Activated CD4-positive, alpha-beta T cell treated with anti-CD3 and anti-CD28 coated beads, Interleukin-2, amount 50 U/mL, for 4 hours (primary cell): ENCODE data around the gene QRICH1.
A peak's percentile ranks its signal among the peaks of the same experiment; 100 is the strongest.

ENCODE experiments used
- DNase-seq, 2 experiments: peaks; one replicate each; pipeline ENCODE4 v3.0.0-alpha.2; 2020

QRICH1 gene

GRCh38 chr3:49032646-49033304 lies 61.1 kb downstream of the QRICH1 start:
- no peak for DNase-seq

DNA sequence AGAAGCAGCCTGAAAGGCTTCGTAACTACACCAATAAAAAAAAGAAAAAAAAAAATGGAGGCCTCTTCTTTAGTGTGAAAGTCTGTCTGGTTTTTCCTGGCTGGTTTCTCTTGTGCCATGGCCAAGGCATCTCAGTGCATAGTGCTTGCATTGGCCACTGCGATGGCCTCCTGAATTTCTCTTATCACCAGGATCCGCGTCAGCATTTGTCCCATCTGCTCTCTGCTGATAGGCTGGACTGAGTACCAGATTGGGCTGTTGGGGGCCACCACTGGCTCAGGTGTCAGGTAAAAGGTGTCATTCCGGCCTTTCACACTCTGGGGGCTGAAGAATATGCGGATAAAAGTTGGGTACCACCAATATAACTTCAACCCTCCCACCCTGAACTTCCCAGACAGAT lies 63.5 kb downstream of the QRICH1 start:
- DNase-seq: no peak

DNA sequence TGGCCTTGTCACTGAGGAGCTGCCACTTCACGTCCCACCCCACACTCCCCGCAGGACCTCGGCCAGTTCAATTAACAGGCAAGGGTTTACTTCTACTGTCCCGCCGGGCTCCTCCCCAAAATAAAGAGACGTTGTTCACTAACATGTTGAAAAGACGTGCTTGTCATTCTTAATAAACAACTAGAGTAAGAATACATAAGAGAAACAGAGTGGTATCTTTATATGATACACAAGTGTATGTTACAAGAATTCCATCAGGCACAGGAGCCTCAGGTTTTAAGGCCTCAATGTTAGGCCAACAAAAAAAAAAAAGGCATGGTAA lies 64.3 kb downstream of the QRICH1 start:
- no peak for DNase-seq

DNA sequence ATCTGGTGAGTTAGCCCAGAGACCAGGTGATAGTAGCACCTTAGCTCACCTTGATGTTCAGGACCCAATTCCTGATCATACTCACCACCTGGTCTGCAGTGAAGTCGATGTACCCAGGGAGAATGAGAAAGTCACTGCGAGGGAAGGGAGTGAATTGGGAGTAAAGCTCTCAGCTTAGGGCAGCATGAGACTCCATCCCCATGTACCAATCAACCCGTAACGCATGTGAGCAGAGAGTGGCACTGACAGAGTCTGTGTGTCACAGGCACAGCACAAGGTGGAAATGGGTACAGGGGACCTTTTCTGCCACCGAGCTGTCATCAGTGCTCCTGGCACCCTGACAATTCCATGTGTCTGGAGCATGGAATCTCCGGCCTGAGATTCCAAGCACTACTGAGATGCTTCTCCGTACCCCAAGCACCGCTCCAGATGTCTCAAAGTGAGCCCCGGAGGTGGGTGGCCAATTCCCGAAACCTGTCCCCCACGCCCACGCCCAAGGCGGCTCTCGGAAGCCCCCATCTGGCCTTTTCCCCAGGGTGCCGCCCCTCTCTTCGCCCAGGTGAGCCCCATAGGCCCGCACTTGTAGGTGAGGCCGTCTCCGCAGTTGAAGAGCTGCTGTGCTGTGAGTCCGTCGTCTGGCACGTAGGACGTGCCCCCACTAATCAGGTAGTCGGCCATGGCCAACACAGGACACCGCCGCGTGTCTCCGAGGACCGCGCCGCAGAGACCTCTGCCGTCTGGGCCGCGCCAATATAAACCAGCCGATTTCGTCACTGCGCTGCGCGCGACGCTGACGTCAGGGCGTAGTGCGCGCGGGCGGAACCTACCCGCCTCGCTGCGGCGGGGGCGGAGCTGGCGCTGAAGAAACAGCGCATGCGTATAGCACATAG lies 65.0 kb downstream of the QRICH1 start, which contains the start of gene IMPDH2:
Gene IMPDH2, minus strand, starts transcription at position 726 of the 890 bp plus-strand sequence. Its CDS starts 48 bp downstream, at position 678.
- peak; percentile 89 to 91 for DNase-seq

GRCh38 chr3:49028298-49028672 lies 65.6 kb downstream of the QRICH1 start:
- DNase-seq: no peak

DNA sequence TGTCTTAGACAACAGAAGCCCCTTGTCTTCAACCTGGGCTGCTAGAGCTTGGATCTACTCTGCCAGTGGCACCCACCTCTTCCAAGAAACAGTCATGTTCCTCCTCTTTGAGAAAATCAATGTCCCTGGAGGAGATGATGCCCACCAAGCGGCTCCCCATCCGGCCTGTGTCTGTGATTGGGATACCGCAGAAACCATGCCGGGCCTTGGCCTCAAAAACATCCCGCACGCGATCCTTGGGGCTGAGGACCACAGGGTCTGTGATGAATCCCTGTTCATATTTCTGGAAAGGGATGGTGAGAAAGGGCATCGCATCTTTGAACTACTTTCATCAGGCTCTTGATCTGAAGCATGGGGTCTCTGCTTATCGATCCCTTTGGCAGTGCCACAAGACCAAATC lies 66.2 kb downstream of the QRICH1 start:
- no peak for DNase-seq

DNA sequence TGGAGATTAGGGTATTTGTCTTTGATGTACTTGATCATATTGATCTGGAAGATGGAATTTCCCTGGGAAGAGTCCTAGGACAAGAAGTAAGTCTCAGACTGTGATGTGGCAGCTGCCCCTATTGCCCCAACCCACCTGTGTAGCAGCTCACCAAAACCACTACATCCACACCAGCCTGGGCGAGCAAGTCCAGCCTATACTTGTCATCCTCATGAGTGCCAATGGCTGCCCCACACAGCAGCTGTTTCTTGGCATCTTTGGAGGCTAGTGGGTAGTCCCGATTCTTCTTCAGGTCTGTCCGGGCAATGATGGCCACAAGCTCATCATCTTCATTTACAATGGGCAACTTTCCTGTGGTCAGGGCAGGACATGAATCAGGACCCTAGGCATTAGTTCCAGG lies 67.3 kb downstream of the QRICH1 start:
- no peak for DNase-seq

GRCh38 chr3:49025793-49026520 lies 67.9 kb downstream of the QRICH1 start:
- DNase-seq: no peak

GRCh38 chr3:49025005-49025792 lies 68.7 kb downstream of the QRICH1 start:
- DNase-seq: no peak

DNA sequence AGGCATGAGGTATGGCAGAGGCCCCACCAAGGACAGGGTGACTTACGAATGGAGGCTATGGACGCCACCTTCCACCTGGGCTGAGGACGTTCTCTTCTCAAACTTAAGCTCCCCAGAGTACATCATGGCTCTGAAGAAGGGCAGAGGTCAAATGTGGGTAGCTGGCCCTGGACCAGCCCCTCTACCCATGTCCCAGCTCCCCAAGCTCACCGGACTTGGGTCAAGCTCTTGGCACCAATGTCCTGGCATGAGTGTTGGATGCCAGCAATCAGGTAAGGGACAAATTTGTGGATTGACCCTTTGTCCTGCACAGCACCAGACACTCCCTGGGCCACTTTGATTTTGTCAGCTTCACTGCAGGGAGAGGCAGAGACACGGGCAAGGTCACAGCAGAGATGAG lies 69.4 kb downstream of the QRICH1 start:
- DNase-seq: no peak

DNA sequence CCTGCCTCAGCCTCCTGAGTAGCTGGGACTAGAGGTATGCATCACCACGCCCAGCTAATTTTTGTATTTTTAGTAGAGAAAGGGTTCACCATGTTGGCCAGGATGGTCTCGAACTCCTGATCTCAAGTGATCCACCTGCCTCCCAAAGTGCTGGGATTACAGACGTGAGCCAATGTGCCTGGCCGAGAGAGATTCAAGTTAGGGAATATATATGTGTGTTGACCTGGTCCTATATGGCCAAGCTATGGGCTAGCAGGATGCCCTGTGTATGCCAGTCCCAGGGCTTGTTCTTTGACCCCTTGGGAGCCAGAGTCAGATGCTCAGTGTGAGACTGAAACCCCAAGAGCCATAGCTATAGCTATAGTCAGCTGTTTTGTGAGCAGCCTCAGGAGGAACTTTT lies 70.1 kb downstream of the QRICH1 start:
- DNase-seq: no peak

DNA sequence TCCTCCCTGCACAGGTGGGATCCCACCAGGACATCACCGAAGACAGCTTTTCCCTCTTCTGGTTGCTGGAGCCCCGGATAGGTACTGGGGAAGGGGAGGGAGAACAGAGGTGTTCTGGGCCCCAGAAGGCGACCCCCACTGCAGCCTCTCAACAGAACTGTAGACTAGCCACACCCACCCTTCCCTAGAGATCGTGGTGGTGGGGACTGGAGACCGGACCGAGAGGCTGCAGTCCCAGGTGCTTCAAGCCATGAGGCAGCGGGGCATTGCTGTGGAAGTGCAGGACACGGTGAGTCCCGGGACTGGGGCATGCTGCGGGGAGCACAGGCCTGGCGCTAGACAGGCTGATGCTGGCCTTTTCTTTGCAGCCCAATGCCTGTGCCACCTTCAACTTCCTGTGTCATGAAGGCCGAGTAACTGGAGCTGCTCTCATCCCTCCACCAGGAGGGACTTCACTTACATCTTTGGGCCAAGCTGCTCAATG lies 71.1 kb downstream of the QRICH1 start:
- DNase-seq: no peak

DNA sequence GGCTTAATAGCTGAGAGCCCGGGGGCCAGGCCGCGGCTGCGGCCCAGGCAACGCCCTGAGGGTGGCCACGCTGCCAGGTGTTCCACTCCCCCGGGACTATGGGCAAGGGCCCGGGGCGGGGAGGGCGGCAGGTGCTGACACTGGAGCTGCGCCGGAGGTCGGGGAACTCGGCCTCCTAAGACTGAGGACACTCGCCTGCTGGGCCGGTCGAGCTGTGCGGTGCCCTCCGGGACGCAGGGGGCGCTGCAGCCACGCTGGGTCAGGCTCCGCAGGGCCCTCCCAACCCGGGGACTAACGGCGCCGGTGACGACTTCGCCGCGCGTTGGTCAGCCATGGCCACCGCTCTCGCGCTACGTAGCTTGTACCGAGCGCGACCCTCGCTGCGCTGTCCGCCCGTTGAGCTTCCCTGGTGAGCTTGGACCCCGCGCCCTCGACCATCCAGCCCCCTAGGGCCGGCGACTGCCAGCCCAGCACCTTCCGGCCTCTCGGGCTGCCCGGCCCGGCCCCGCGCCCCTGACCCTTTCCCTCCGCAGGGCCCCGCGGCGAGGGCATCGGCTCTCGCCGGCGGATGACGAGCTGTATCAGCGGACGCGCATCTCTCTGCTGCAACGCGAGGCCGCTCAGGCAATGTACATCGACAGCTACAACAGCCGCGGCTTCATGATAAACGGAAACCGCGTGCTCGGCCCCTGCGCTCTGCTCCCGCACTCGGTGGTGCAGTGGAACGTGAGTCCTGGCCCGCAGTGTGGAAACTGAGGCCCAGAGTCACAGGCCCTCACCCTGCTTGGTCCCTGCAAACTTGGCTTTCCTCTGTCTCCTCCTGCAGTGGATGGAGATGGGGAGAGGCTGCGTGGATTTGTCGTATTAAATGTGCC lies 71.8 kb downstream of the QRICH1 start, which contains the start of gene NDUFAF3:
Gene NDUFAF3, plus strand, starts transcription at position 309 of the 875 bp plus-strand sequence. Its CDS starts 24 bp downstream, at position 333.
- DNase-seq: peak; percentile 88 to 90

DNA sequence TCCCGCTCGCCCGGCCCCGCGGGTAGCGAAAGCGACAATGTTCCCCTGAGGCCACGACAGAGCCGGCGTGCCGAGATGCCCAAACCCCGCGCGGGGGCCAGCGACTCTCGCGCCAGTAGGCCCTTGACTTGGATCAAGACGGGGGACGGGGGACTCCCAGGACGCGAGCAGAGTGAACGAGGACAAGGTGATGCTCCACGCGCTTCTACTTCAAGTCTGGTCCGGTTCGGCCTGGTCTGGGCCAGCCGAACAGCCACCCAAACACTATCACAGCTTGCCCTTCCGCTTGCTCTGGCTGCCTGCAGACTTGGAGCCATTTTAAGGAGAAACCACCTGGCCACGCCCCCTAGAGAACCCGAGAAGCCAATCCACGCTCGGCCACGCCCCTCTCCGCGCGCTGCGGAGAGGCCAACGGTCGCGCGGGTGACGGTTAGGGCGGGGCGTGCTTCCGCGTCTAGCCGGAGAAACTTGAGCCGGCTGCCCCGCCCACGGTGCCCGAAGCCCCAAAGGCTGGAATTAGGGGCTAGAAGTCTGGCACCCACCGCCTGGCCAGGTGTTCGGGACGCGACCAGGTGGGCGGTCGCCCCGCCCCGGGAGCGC lies 72.6 kb downstream of the QRICH1 start:
- peak; percentile 98 to 99 for DNase-seq

- DNase-seq: no peak
Measured at GRCh38 chr3:49020330-49021212, 73.3 kb downstream of the QRICH1 start.

DNA sequence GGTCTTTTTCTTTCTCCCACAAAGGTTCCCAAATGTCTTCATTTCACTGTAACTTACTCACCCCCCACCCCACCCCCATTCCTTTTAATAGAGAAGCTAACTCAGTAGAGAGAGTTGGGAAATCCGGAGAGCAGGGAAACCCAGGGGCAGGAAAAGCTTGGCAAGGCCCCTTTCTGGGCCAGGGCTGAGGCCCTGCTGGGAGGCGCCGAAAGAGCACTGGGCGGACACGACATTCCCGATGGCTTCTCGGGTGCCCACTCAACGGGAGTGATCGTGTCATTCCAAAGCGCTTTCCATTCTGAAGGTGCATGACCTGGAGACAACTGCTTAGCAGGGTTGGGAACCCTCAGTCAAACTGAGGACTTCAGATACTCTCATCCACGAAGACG lies 73.9 kb downstream of the QRICH1 start:
- DNase-seq: no peak

GRCh38 chr3:49018707-49019006 lies 75.2 kb downstream of the QRICH1 start:
- no peak for DNase-seq

GRCh38 chr3:49017971-49018706 lies 75.7 kb downstream of the QRICH1 start, which contains the start of gene DALRD3:
Gene DALRD3, minus strand, starts transcription at chr3:49018580. Its CDS starts 16 bp downstream, at chr3:49018564.
- DNase-seq: peak; percentile 34 to 40

DNA sequence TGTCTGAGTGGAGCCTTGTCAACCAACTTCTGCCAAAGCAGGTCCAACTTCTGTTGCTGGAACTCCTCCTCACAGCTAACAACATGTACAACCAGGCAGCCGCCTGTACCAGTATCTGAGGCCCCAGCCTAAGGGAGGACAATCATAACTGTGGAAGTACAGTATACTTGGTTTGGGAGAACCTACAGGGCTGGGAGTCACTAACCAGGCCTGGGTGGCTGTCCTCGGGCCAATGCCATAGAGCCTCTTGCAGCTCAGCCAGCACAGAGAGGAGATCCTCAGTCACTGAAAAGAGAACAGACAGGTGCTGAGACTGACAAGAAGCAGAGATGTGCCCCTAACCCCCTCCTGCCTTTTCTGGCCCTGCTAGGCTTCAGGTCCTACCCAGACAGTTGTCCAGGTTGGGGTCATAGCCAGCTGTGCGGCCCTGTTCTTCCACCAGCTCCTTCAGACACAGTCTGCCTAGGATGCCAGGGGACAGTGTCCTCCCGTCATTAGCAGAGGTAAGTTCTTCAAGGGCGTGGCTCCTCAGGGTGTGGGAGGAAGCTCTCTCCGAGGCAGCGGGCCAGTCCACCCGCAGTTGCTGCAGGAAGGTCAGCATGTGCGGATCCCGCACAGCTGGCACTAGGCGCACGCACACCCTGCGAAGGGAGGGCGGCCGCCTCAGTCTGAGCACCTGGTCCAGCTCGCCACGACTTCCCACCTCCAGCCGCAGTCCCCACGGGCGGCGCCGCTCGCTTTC lies 76.5 kb downstream of the QRICH1 start:
- DNase-seq: no peak
